Loucy (cell line): Measurements from ENCODE around the gene LPP.

ENCODE experiments used
- H2AFZ ChIP-seq: fragments of 200-600 bp; sonication (generic); 2 replicates; pipeline ENCODE4 v1.6.0; 2016; ENCODE audit warnings: antibody characterized with exemption, mild to moderate bottlenecking, low read length, moderate library complexity
- H3F3A ChIP-seq: fragments of 200-600 bp; 2 replicates; pipeline ENCODE4 v1.6.0; 2016; ENCODE audit warnings: antibody characterized with exemption, low read depth, mild to moderate bottlenecking
- H3K27me3 ChIP-seq: fragments of 200-600 bp; sonication (generic); 2 replicates; pipeline ENCODE4 v1.6.1; 2014; ENCODE audit warnings: low read length, mild to moderate bottlenecking; ENCODE audit not compliant: insufficient read depth, poor library complexity, severe bottlenecking
- H3K36me3 ChIP-seq: fragments of 200-600 bp; sonication (generic); 2 replicates; pipeline ENCODE4 v1.6.1; 2016; ENCODE audit warnings: low read length; ENCODE audit not compliant: insufficient read depth
- H3K4me1 ChIP-seq: fragments of 200-600 bp; sonication (generic); 2 replicates; pipeline ENCODE4 v1.5.1; 2014; ENCODE audit warnings: low read length, mild to moderate bottlenecking; ENCODE audit not compliant: insufficient read depth, poor library complexity, severe bottlenecking
- H3K4me2 ChIP-seq: fragments of 200-600 bp; sonication (generic); 2 replicates; pipeline ENCODE4 v1.6.0; 2014; ENCODE audit warnings: antibody characterized with exemption, low read length, low read depth, mild to moderate bottlenecking; ENCODE audit not compliant: poor library complexity, severe bottlenecking
- H3K4me3 ChIP-seq: fragments of 200-600 bp; sonication (generic); 2 replicates; pipeline ENCODE4 v1.5.1; 2014; ENCODE audit warnings: low read length, mild to moderate bottlenecking, mixed read lengths; ENCODE audit not compliant: poor library complexity, severe bottlenecking
- H3K79me2 ChIP-seq: fragments of 200-600 bp; sonication (generic); 2 replicates; pipeline ENCODE4 v1.6.1; 2014; ENCODE audit warnings: low read length; ENCODE audit not compliant: insufficient read depth
- H3K9ac ChIP-seq: fragments of 200-600 bp; sonication (generic); 2 replicates; pipeline ENCODE4 v1.6.0; 2014; ENCODE audit warnings: mild to moderate bottlenecking, low read depth, low read length, moderate library complexity; ENCODE audit not compliant: poor library complexity, severe bottlenecking
- H3K9me2 ChIP-seq: fragments of 200-600 bp; sonication (generic); replicated peaks from 2 replicates; pipeline ENCODE4 v1.6.1; 2016; ENCODE audit warnings: low read depth, low read length, mixed read lengths
- H3K9me3 ChIP-seq: fragments of 200-600 bp; sonication (generic); 2 replicates; pipeline ENCODE4 v1.6.1; 2014; ENCODE audit warnings: mild to moderate bottlenecking, antibody characterized with exemption, low read length, low read depth; ENCODE audit not compliant: insufficient read depth
- H4K20me1 ChIP-seq: fragments of 200-600 bp; sonication (generic); 2 replicates; pipeline ENCODE4 v1.6.0; 2014; ENCODE audit warnings: antibody characterized with exemption, low read length, mild to moderate bottlenecking; ENCODE audit not compliant: insufficient read depth, poor library complexity, severe bottlenecking
- CTCF ChIP-seq: fragments of 200-600 bp; sonication (generic); conservative IDR thresholded peaks from 2 replicates; pipeline ENCODE4 v1.5.1; 2014; ENCODE audit warnings: mild to moderate bottlenecking, antibody characterized with exemption, low read length
- EZH2phosphoT487 ChIP-seq: fragments of 200-600 bp; IDR thresholded peaks from 2 replicates; pipeline ENCODE4 v1.6.1; 2018; ENCODE audit warnings: antibody characterized with exemption, mild to moderate bottlenecking, moderate library complexity, borderline replicate concordance

Gene LPP

GRCh38 chr3:188294113-188294512 lies 140.2 kb downstream of the LPP start:
- Histone ChIP-seq H3K9ac (no peak overlapping the region), H3K4me2 (no peak overlapping the region), H3K4me1 (peaks cover 34% of the 10 kb centered on the region), H4K20me1 (no peaks in the 10 kb centered on the region), H3F3A (no peaks in the 10 kb centered on the region), H3K9me2 (no peaks in the 10 kb centered on the region), H3K9me3 (no peaks in the 10 kb centered on the region), H3K27me3 (no peaks in the 10 kb centered on the region), H3K4me3 (no peak overlapping the region), H3K36me3 (peaks cover 8% of the 10 kb centered on the region; the same call in 1 of the 2 replicates), H2AFZ (no peak overlapping the region), H3K79me2 (peaks cover 7% of the 10 kb centered on the region; the same call in 1 of the 2 replicates)
- TF ChIP-seq CTCF (no peak), EZH2phosphoT487 (no peak)

DNA sequence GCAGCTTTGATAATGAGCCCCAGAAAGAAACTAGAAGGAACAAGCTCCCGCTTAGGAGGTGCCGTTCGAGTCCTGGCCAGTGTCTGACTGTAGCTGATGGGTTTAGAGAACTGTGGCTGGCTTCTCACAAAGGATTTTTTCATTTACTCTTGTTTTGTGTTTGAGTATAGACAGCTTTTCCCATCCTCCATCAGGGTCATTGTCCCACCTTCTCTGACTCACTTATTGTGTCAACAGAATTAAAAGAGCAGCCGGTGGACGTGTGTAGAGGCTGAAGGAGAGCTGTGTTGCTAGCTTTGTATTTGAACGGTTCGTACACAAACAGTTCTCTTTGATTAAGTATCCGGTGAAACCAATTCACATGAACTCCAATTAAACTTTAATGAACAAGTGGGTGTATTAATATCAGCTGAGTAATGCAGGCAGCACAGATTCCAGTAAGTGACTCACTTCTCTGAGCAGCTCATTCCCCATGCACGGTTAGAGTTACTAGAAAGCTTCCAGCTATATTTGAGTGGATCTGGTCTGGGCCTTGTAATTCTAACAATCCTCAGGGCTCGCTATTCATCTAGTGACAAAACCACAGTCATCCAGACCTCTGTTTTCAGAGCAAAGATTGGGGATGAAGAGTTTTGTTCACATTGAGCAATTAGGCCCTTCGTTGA lies 141.0 kb downstream of the LPP start:
- peaks cover 34% of the 10 kb centered on the region for H3K4me1 ChIP-seq
- peaks cover 7% of the 10 kb centered on the region; the same call in 1 of the 2 replicates for H3K79me2 ChIP-seq
- no peak overlapping the region for H3K4me2 ChIP-seq
- TF ChIP-seq CTCF (no peak), EZH2phosphoT487 (no peak)
- no peaks in the 10 kb centered on the region for H3K27me3 ChIP-seq
- H2AFZ ChIP-seq = no peak overlapping the region
- H3K9ac ChIP-seq = no peak overlapping the region
- H3F3A ChIP-seq = no peaks in the 10 kb centered on the region
- H3K9me2 ChIP-seq = no peaks in the 10 kb centered on the region
- peaks cover 8% of the 10 kb centered on the region; the same call in 1 of the 2 replicates for H3K36me3 ChIP-seq
- no peaks in the 10 kb centered on the region for H3K9me3 ChIP-seq
- no peaks in the 10 kb centered on the region for H4K20me1 ChIP-seq
- H3K4me3 ChIP-seq = no peak overlapping the region

GRCh38 chr3:188295876-188296275 lies 141.9 kb downstream of the LPP start:
- Histone ChIP-seq H3K4me3 (no peak overlapping the region), H3K79me2 (peaks cover 5% of the 10 kb centered on the region; the same call in 1 of the 2 replicates), H3K4me2 (no peak overlapping the region), H3F3A (no peaks in the 10 kb centered on the region), H2AFZ (no peak overlapping the region), H3K4me1 (peaks cover 34% of the 10 kb centered on the region), H3K9me2 (no peaks in the 10 kb centered on the region), H3K9me3 (no peaks in the 10 kb centered on the region), H3K27me3 (no peaks in the 10 kb centered on the region), H3K9ac (no peak overlapping the region), H3K36me3 (0 out of 2 replicates have a peak, but pooled peaks cover under 1% of the 10 kb centered on the region), H4K20me1 (no peaks in the 10 kb centered on the region)
- TF ChIP-seq CTCF (no peak), EZH2phosphoT487 (no peak)
